B cell (primary cell): Measurements from ENCODE around the gene SLC25A10. TPM values are rescaled to one million over a fixed set of nuclear protein-coding genes. Genes with fewer than 3 reads are reported as not detected.

Experiments
- polyA plus RNA-seq: library from polyadenylated mRNA; depleted of rRNA; stranded (reverse); fragments of >200 nt; gene quantifications from 2 replicates; pipeline ENCODE4 v1.2.3, GENCODE V29; 2012
- small RNA-seq: library from RNA; depleted of rRNA; stranded (forward); fragments of <200 nt; gene quantifications from one replicate; pipeline ENCODE3, GENCODE V24; 2012; ENCODE audit warnings: low replicate concordance, low read depth; ENCODE audit not compliant: insufficient read length
- total RNA-seq, 2 donors: library from RNA; stranded (reverse); fragments of 120-200 nt in 1 of 2; gene quantifications; 1 replicate in 1 of 2; 2 replicates in 1 of 2; pipeline versions ENCODE4 v1.2.3 to v1.2.4, GENCODE V29; 2013 to 2022

Gene SLC25A10
- total and polyA plus RNA-seq, 2 donors (not counting 1 experiment from before 2014, with no cell fraction given) = 3.9 to 5.0 TPM

Small RNAs within 50 kb of the gene (small RNA-seq; reads per million reads assigned to genes)
- gene MIR6786 = not detected

Other genes with a start within 250 kb of the SLC25A10 start
- 773 and 803 TPM in 2 replicates for gene ACTG1, start 199.5 kb upstream of the SLC25A10 start, total RNA-seq
- 1,677 and 1,778 TPM in 2 replicates for gene ACTG1, start 199.5 kb upstream of the SLC25A10 start, polyA plus RNA-seq
- 6.3 and 7.4 TPM in 2 replicates for gene FSCN2, start 183.9 kb upstream of the SLC25A10 start, total RNA-seq
- 7.1 and 12.0 TPM in 2 replicates for gene FSCN2, start 183.9 kb upstream of the SLC25A10 start, polyA plus RNA-seq
- gene FAAP100, start 159.9 kb upstream of the SLC25A10 start, total RNA-seq = 60.7 and 62.0 TPM in 2 replicates
- gene FAAP100, start 159.9 kb upstream of the SLC25A10 start, polyA plus RNA-seq = 59.3 and 72.7 TPM in 2 replicates
- 101 and 103 TPM in 2 replicates for gene NPLOC4, start 75.2 kb upstream of the SLC25A10 start, total RNA-seq
- gene NPLOC4, start 75.2 kb upstream of the SLC25A10 start, polyA plus RNA-seq = 70.2 and 80.6 TPM in 2 replicates
- 1.1 and 1.6 TPM in 2 replicates for gene TSPAN10, start 75.1 kb upstream of the SLC25A10 start, total RNA-seq
- gene TSPAN10, start 75.1 kb upstream of the SLC25A10 start, polyA plus RNA-seq = 0.34 and 0.45 TPM in 2 replicates
- 0.69 and 0.92 TPM in 2 replicates for gene PDE6G, start 55.7 kb upstream of the SLC25A10 start, total RNA-seq
- 1.1 and 1.6 TPM in 2 replicates for gene PDE6G, start 55.7 kb upstream of the SLC25A10 start, polyA plus RNA-seq
- gene OXLD1, start 45.7 kb upstream of the SLC25A10 start, total RNA-seq = 38.6 and 39.5 TPM in 2 replicates
- 53.5 and 102 TPM in 2 replicates for gene OXLD1, start 45.7 kb upstream of the SLC25A10 start, polyA plus RNA-seq
- 36.0 and 41.7 TPM in 2 replicates for gene CCDC137, start 45.5 kb upstream of the SLC25A10 start, total RNA-seq
- gene CCDC137, start 45.5 kb upstream of the SLC25A10 start, polyA plus RNA-seq = 12.9 and 18.8 TPM in 2 replicates
- 32.5 and 35.3 TPM in 2 replicates for gene ARL16, start 28.5 kb upstream of the SLC25A10 start, total RNA-seq
- 61.4 and 101 TPM in 2 replicates for gene ARL16, start 28.5 kb upstream of the SLC25A10 start, polyA plus RNA-seq
- 184 and 190 TPM in 2 replicates for gene HGS, start 28.3 kb upstream of the SLC25A10 start, total RNA-seq
- gene HGS, start 28.3 kb upstream of the SLC25A10 start, polyA plus RNA-seq = 206 and 220 TPM in 2 replicates
- gene MRPL12, start 8.9 kb upstream of the SLC25A10 start, total RNA-seq = 23.8 and 24.1 TPM in 2 replicates
- gene MRPL12, start 8.9 kb upstream of the SLC25A10 start, polyA plus RNA-seq = 15.9 and 25.6 TPM in 2 replicates
- gene GCGR, start 91.9 kb downstream of the SLC25A10 start, total RNA-seq = not detected in 2 replicates
- gene GCGR, start 91.9 kb downstream of the SLC25A10 start, polyA plus RNA-seq = not detected in 2 replicates
- gene MCRIP1, start 121.0 kb downstream of the SLC25A10 start, total RNA-seq = 69.7 and 74.3 TPM in 2 replicates
- gene MCRIP1, start 121.0 kb downstream of the SLC25A10 start, polyA plus RNA-seq = 59.2 and 84.0 TPM in 2 replicates
- gene PPP1R27, start 122.8 kb downstream of the SLC25A10 start, total RNA-seq = not detected in 2 replicates
- gene PPP1R27, start 122.8 kb downstream of the SLC25A10 start, polyA plus RNA-seq = not detected in 2 replicates
- 191 and 197 TPM in 2 replicates for gene P4HB, start 148.3 kb downstream of the SLC25A10 start, total RNA-seq
- 37.4 and 42.5 TPM in 2 replicates for gene P4HB, start 148.3 kb downstream of the SLC25A10 start, polyA plus RNA-seq
- gene ARHGDIA, start 159.1 kb downstream of the SLC25A10 start, total RNA-seq = 262 and 263 TPM in 2 replicates
- gene ARHGDIA, start 159.1 kb downstream of the SLC25A10 start, polyA plus RNA-seq = 510 and 744 TPM in 2 replicates
- 49.7 and 52.1 TPM in 2 replicates for gene ALYREF, start 179.3 kb downstream of the SLC25A10 start, total RNA-seq
- gene ALYREF, start 179.3 kb downstream of the SLC25A10 start, polyA plus RNA-seq = 102 and 128 TPM in 2 replicates
- 39.5 and 43.3 TPM in 2 replicates for gene ANAPC11, start 179.4 kb downstream of the SLC25A10 start, total RNA-seq
- 110 and 120 TPM in 2 replicates for gene ANAPC11, start 179.4 kb downstream of the SLC25A10 start, polyA plus RNA-seq
- gene NPB, start 190.0 kb downstream of the SLC25A10 start, total RNA-seq = 0.24 and 0.44 TPM in 2 replicates
- gene NPB, start 190.0 kb downstream of the SLC25A10 start, polyA plus RNA-seq = not detected in 2 replicates
- 34.2 and 34.9 TPM in 2 replicates for gene PCYT2, start 199.1 kb downstream of the SLC25A10 start, total RNA-seq
- gene PCYT2, start 199.1 kb downstream of the SLC25A10 start, polyA plus RNA-seq = 33.4 and 38.7 TPM in 2 replicates
- gene SIRT7, start 205.9 kb downstream of the SLC25A10 start, total RNA-seq = 82.7 and 83.2 TPM in 2 replicates
- 59.5 and 77.2 TPM in 2 replicates for gene SIRT7, start 205.9 kb downstream of the SLC25A10 start, polyA plus RNA-seq
- gene MAFG, start 215.5 kb downstream of the SLC25A10 start, total RNA-seq = 27.9 and 29.0 TPM in 2 replicates
- gene MAFG, start 215.5 kb downstream of the SLC25A10 start, polyA plus RNA-seq = 11.4 and 29.8 TPM in 2 replicates
- 3.7 and 4.4 TPM in 2 replicates for gene PYCR1, start 225.0 kb downstream of the SLC25A10 start, total RNA-seq
- 3.7 and 4.3 TPM in 2 replicates for gene PYCR1, start 225.0 kb downstream of the SLC25A10 start, polyA plus RNA-seq
- not detected in 2 replicates for gene MYADML2, start 234.9 kb downstream of the SLC25A10 start, total RNA-seq
- not detected in 2 replicates for gene MYADML2, start 234.9 kb downstream of the SLC25A10 start, polyA plus RNA-seq
- gene NOTUM, start 248.9 kb downstream of the SLC25A10 start, total RNA-seq = not detected in 2 replicates
- not detected in 2 replicates for gene NOTUM, start 248.9 kb downstream of the SLC25A10 start, polyA plus RNA-seq